WTC11 (cell line): Measurements from ENCODE around the gene KSR1. TPM values are rescaled to one million over a fixed set of nuclear protein-coding genes. Genes with fewer than 3 reads are reported as not detected.

Source experiments
- ATAC-seq: fragments of 200-7000 bp; cut with Tn5 transposase; 2 replicates; pipeline ENCODE4 v1.10.0; 2021; ENCODE audit warnings: mild to moderate bottlenecking, moderate library complexity
- CTCF ChIA-PET: fragments of 300-600 bp; sonication (Branson Sonifier 250); formaldehyde crosslinking; loops from one replicate; lab custom pipeline; 2021; ENCODE audit warnings: antibody characterized with exemption; lab: Charles Lee
- POLR2A ChIA-PET: fragments of 350-600 bp; sonication (Branson Sonifier 250); formaldehyde crosslinking; loops from one replicate; lab custom pipeline; 2021; ENCODE audit warnings: antibody characterized with exemption; lab: Charles Lee
- DNase-seq: peaks from one replicate; pipeline ENCODE4 v3.0.0; 2021; ENCODE audit warnings: low spot score
- H3K27ac Mint-ChIP-seq: 2 replicates; pipeline ENCODE4 v1.8.0; 2021; ENCODE audit warnings: mixed read lengths
- H3K27me3 Mint-ChIP-seq: 2 replicates; pipeline ENCODE4 v1.8.0; 2021; ENCODE audit warnings: low read depth, mild to moderate bottlenecking, moderate library complexity, mixed read lengths
- H3K36me3 Mint-ChIP-seq: 2 replicates; pipeline ENCODE4 v1.8.0; 2021; ENCODE audit warnings: mixed read lengths
- H3K4me1 Mint-ChIP-seq: 2 replicates; pipeline ENCODE4 v1.8.0; 2022; ENCODE audit warnings: mixed read lengths
- H3K4me3 Mint-ChIP-seq: 2 replicates; pipeline ENCODE4 v1.8.0; 2021; ENCODE audit warnings: mild to moderate bottlenecking, moderate library complexity, mixed read lengths
- H3K9me3 Mint-ChIP-seq: 2 replicates; pipeline ENCODE4 v1.8.0; 2021; ENCODE audit warnings: mixed read lengths
- ARID4B ChIP-seq: sonication (generic); formaldehyde crosslinking; IDR thresholded peaks from 2 replicates; pipeline ENCODE4 v1.8.0; 2023; ENCODE audit warnings: missing genetic modification reagents, mild to moderate bottlenecking, borderline replicate concordance
- ATF1 ChIP-seq: sonication (generic); formaldehyde crosslinking; IDR thresholded peaks from 2 replicates; pipeline ENCODE4 v1.8.1; 2023; ENCODE audit warnings: mild to moderate bottlenecking, moderate library complexity, missing genetic modification reagents
- FOXP4 ChIP-seq: sonication (generic); formaldehyde crosslinking; IDR thresholded peaks from 2 replicates; pipeline ENCODE4 v1.8.0; 2022; ENCODE audit warnings: mild to moderate bottlenecking, missing genetic modification reagents
- GRHL2 ChIP-seq: fragments of 250-450 bp; sonication (Bioruptor Pico); IDR thresholded peaks from 2 replicates; pipeline ENCODE4 v1.8.0; 2022; ENCODE audit warnings: mild to moderate bottlenecking, moderate library complexity; ENCODE audit not compliant: insufficient replicate concordance, severe bottlenecking
- IRF2 ChIP-seq: sonication (generic); formaldehyde crosslinking; IDR thresholded peaks from 2 replicates; pipeline ENCODE4 v1.8.0; 2022; ENCODE audit warnings: low read depth, missing genetic modification reagents, borderline replicate concordance
- JUN ChIP-seq: sonication (generic); formaldehyde crosslinking; IDR thresholded peaks from 2 replicates; pipeline ENCODE4 v1.8.0; 2023; ENCODE audit warnings: mild to moderate bottlenecking, missing genetic modification reagents
- PRRX2 ChIP-seq: fragments of 250-450 bp; sonication (Bioruptor Pico); IDR thresholded peaks from 2 replicates; pipeline ENCODE4 v1.8.0; 2021; ENCODE audit warnings: mild to moderate bottlenecking
- STAT6 ChIP-seq: sonication (generic); formaldehyde crosslinking; conservative IDR thresholded peaks from 2 replicates; pipeline ENCODE4 v1.8.1; 2023; ENCODE audit warnings: mild to moderate bottlenecking, low read depth, missing genetic modification reagents, moderate library complexity
- ZNF396 ChIP-seq: fragments of 250-450 bp; sonication (Bioruptor Pico); IDR thresholded peaks from 2 replicates; pipeline ENCODE4 v1.8.0; 2021; ENCODE audit warnings: mild to moderate bottlenecking, moderate library complexity, borderline replicate concordance
- ZNF416 ChIP-seq: fragments of 250-450 bp; sonication (Bioruptor Pico); IDR thresholded peaks from 2 replicates; pipeline ENCODE4 v1.9.0; 2021; ENCODE audit warnings: mild to moderate bottlenecking, inconsistent platforms
- ZNF423 ChIP-seq: fragments of 250-450 bp; sonication (Bioruptor Pico); IDR thresholded peaks from 2 replicates; pipeline ENCODE4 v2.1.2; 2022; ENCODE audit warnings: mild to moderate bottlenecking, moderate library complexity
- total RNA-seq: library from RNA; stranded (reverse); gene quantifications from 3 replicates; pipeline ENCODE4 v1.2.3, GENCODE V29; 2021

KSR1 gene
- total RNA-seq, 1 experiment from 2014 or later = 45.5 TPM

- no peak for TF ChIP-seq GRHL2
Measured at GRCh38 chr17:27452828-27453227, 3.4 kb upstream of the KSR1 start (continued).

- CTCF ChIA-PET = interaction anchor here (3.1 to 3.5 kb wide), 2 partner anchors 73 to 149 kb away, joined by 13 to 35 read pairs; no protein-coding TSS in a partner anchor
- Mint-ChIP-seq H3K27ac (no peak overlapping the region), H3K9me3 (no peaks in the 10 kb centered on the region), H3K36me3 (no peaks in the 10 kb centered on the region), H3K4me1 (peaks cover 22% of the 10 kb centered on the region), H3K4me3 (no peak overlapping the region), H3K27me3 (peaks cover 12% of the 10 kb centered on the region)
- POLR2A ChIA-PET = no interaction called here
- TF ChIP-seq ZNF423 (CRISPR knock-in tag) = no peak
- TF ChIP-seq ZNF416 (CRISPR knock-in tag) = no peak
- no peak for TF ChIP-seq STAT6 (CRISPR knock-in tag)
- ATAC-seq (no peak), DNase-seq (no peak)
Measured at GRCh38 chr17:27453471-27453870, 2.8 kb upstream of the KSR1 start.

- Mint-ChIP-seq H3K36me3 (no peaks in the 10 kb centered on the region), H3K4me3 (no peak overlapping the region)
- no peak for DNase-seq
- TF ChIP-seq PRRX2 (CRISPR knock-in tag) (no peak), ZNF396 (CRISPR knock-in tag) (no peak), ATF1 (CRISPR knock-in tag) (no peak)
- TF ChIP-seq, all 79 proteins: peak for 0
- Mint-ChIP-seq H3K27me3 (peaks cover 12% of the 10 kb centered on the region), H3K4me1 (peaks cover 29% of the 10 kb centered on the region), H3K27ac (no peak overlapping the region), H3K9me3 (no peaks in the 10 kb centered on the region)
- ChIA-PET POLR2A (no interaction called here), CTCF (interaction anchor here (3.1 to 3.5 kb wide), 2 partner anchors 73 to 149 kb away, joined by 13 to 35 read pairs; no protein-coding TSS in a partner anchor)
- no peak for ATAC-seq
Measured at GRCh38 chr17:27454089-27454488, 2.2 kb upstream of the KSR1 start.

GRCh38 chr17:27455236-27455913, 873 bp upstream of the KSR1 start:
- Mint-ChIP-seq H3K9me3 (no peaks in the 10 kb centered on the region), H3K36me3 (no peaks in the 10 kb centered on the region), H3K27ac (peak overlapping the region; percentile 89), H3K27me3 (peaks cover 12% of the 10 kb centered on the region), H3K4me1 (peaks cover 41% of the 10 kb centered on the region), H3K4me3 (peak overlapping the region; percentile 77)
- ChIA-PET CTCF (interaction anchor here (0.6 to 3.5 kb wide), 57 partner anchors 10 to 425 kb away, joined by 3 to 41 read pairs (median 5); no protein-coding TSS in a partner anchor), POLR2A (interaction anchor here (0.7 to 1.2 kb wide), 6 partner anchors 11 to 144 kb away, joined by 3 to 6 read pairs (median 4); no protein-coding TSS in a partner anchor)
- DNase-seq (no peak), ATAC-seq (no peak)
- TF ChIP-seq ARID4B (0 out of 2 replicates have a peak, but pooled peaks have one; percentile 14), FOXP4 (no peak), GRHL2 (no peak), ATF1 (CRISPR knock-in tag) (no peak), IRF2 (CRISPR knock-in tag) (no peak), JUN (CRISPR knock-in tag) (no peak)
